8988T (cell line): Measurements from ENCODE around the gene CA6.
"Not testable (repeated sequence)": the region's sequence is repeated elsewhere in the genome, so short reads cannot be mapped to it uniquely, and the experiment has no call there.

Experiments
- DNase-seq: peaks from one replicate; pipeline ENCODE4 v3.0.0; 2011

Gene CA6

DNA sequence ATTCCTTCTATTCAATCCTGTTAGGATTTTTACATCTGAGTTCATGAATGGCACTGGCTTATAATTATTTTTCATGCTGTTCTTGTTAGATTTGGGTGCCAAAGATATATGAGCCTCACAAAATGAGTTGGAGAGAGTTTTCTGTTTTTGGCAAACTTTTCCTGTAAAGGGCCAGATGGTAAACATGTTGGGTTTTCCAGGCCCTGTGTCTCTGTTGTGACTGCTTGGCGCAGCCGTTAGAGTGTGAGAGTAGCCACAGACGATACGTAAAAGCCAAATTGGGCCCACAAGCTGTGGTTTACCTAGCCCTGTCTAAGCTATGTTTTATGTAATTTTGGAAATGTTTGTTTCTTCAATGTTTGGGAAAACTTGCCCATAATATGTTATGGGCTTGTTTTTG is 15.6 kb upstream of the CA6 start:
- no peak for DNase-seq

DNA sequence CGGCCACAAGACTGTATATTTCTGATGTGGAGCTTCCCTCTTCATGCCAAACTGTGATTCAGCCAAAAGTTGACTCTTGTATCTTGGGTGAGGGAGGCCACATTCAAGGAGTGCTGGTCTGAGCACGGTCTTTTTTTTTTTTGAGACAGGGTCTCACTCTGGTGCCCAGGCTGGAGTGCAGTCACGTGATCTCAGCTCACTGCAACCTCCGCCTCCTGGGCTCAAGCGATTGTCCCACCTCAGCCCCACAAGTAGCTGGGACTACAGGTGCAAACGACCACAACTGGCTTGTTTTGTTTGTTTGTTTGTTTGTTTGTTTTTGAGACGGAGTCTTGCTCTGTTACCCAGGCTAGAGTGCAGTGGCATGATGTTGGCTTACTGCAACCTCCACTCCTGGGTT is 8.6 kb upstream of the CA6 start:
- DNase-seq: not testable (repeated sequence)

- no peak for DNase-seq
These were observed 8.0 kb upstream of the CA6 start for GRCh38 chr1:8937701-8938100.

DNA sequence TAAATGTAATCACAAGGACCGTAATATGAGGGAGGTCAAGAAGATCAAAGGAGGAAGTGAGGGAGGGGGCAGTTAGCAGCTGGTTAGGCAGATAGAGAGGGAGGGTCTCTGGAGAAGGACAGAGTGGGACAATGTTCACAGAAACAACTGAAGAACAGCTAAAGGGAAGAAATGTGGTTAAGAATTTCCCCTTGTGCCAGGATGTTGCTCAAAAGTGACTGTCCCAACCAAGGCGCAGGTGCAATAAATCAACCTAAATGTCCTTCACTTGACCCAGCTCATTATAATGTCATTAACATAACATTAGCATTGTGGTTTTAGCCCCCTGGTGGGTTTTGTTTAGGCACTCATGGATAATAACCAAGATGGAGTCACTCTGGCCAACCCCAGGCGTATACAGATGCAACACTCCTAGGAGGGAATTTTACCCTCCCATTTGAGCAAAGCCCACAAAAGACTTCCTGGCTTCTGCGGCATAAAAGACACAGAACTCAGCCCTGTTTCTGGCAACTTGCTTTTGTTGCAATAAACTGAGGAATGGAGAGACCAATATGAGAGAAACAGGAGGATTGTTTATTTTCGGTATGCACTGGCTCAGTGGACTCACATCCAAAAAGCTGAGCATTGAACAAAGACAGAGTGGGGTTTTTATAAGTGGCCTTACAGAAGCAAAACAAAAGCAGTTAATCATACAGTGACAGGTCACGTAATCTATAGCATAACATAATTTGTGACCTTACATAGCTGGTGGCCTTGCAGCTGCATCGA is 7.3 kb upstream of the CA6 start:
- no peak for DNase-seq

DNA sequence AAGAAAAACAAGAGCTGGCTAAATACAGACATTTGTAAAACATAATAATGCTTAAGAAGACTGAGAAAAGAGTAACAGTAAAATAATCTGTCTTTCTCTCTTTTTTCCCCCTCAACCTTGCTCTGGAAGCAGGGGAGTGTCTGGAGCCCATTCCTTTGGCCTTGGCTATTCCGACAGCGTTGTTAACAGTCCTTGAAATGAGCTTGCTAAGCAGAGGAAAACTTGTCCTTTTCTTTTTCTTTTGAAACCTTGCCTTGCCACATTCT is 6.7 kb upstream of the CA6 start:
- DNase-seq: no peak

- DNase-seq: no peak
These were observed 6.2 kb upstream of the CA6 start for GRCh38 chr1:8939362-8939995.

GRCh38 chr1:8941906-8942305 is 3.8 kb upstream of the CA6 start:
- no peak for DNase-seq

DNA sequence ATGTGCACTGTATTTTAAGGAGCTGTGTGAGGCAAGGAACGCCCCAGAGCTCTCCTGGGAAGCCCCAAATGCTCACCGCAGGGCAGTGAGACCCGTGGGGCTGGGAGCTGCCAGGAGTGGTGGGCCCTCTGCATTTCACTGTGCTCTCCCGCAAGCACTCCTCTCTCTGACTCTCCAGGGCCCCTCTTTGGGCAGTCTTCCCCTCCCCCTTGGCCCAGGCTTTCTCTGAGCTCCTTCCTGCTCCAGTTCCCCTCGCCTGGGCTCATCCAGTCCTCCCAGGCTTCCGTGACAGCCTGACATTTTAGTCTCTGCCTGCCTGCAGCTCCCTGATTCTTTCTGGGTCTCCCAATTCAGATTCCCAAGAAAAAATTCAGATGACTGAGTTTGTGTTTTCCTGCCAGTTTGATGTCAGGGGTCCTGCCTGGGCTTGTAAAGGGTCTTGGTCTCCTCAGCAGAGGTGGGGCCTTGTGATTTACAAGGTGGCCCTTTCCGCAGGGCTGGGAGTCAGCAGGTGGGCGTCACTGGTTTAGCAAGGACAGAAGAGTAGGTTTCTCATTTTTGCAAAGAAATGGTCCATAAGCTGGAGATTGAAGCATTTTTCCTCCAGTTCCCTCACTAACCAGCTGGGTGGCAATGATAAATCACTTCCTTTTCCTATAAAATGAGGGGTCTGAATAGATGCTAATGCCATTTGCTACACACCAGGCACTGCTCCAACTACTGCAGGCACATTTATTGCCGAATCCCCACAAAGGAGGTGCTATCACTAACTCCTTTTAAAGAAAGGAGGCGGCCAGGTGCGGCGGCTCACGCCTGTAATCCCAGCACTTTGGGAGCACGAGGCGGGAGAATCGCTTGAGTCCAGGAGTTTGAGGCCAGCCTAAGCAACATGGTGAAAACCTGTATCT is 1.9 kb upstream of the CA6 start:
- DNase-seq: no peak

- DNase-seq: no peak
These were observed 1.5 kb downstream of the CA6 start for GRCh38 chr1:8947127-8947691.

DNA sequence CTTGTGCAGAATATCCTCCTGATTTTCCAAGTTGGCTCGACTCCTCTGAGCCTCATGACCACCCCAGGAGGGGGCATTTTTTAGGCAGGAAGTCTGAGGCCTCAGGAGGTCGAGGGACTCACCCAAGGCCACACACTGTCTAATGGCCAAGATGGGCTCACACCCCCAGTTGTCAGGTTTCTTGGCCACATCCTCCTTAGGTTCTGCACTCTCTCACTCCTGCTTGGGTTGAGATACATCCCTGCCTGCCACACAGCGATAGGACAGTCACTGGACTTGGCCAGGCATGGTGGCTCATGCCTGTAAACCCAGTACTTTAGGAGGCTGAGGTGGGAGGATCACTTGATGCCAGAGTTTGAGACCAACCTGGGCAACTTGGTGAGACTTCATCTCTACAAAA is 4.6 kb downstream of the CA6 start:
- DNase-seq: no peak

DNA sequence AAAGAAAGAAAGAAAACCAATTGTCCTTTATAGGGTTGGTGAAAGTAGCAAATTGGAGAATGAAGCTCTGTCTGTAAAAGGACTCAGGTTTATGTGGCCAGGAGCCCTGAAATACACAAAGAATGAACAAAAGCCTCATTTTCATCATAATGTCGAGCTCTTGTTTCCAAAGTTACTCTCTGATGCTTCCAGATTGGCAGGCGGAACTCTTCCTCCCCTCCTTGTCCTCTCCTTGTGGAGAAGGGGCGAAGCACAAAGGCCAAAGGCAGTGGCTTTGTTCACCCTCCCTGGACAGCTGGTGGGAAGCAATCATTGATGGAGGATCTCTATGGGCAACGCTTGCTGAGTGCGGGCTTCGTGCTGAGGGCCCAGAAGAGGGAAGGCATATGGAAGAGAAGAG is 5.6 kb downstream of the CA6 start:
- DNase-seq: no peak

DNA sequence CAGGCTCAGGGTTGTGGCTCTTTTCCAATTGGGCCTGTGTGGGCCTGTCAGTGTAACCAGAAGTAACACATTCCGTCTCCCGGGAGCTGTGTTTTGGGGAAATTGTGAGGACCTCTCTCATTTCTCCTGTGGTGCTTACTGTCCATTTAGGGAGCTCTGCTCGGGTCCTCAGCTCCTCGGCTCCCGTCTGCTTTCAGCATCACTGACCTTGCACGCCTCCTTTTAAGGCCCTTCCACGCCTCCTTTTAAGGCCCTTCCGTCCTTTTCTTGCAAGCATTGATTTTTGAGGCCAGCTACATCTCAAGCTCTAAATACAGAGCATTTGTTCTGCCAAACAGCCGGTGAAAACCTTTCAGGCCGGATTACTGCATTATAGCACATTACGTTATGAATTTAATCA is 9.7 kb downstream of the CA6 start:
- DNase-seq: no peak

- DNase-seq: no peak
These were observed 11.0 kb downstream of the CA6 start for GRCh38 chr1:8956461-8957349.

- peak; percentile 69 for DNase-seq
These were observed 17.3 kb downstream of the CA6 start for GRCh38 chr1:8962812-8963530.

- DNase-seq: no peak
These were observed 18.3 kb downstream of the CA6 start for GRCh38 chr1:8963963-8964362.

DNA sequence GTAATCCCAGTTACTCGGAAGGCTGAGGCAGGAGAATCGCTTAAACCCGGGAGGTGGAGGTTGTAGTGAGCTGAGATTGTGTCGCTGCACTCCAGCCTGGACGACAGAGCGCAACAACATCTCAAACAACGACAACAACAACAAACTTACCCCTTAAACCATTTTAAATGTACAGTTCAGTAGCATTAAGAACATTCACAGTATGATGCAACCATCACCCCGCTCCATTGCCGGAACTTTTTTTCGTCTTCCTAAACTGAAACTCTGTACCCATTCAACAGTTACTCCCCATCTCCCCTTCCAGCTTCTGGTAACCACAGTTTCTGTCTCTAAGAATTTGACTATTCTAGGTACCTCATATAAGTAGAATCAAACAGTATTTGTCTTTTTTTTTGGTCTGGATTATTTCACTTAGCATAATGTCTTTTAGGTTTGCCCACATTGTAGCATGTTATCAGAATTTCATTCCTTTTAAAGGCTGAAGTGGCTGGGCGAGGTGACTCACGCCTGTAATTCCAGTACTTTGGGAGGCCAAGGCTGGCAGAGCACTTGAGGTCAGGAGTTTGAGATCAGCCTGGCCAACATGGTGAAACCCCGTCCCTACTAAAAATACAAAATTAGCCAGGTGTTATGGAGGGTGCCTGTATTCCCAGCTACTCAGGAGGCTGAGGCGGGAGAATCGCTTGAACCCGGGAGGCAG is 19.6 kb downstream of the CA6 start:
- DNase-seq: no peak

- no peak for DNase-seq
These were observed 20.9 kb downstream of the CA6 start for GRCh38 chr1:8966606-8967005.

DNA sequence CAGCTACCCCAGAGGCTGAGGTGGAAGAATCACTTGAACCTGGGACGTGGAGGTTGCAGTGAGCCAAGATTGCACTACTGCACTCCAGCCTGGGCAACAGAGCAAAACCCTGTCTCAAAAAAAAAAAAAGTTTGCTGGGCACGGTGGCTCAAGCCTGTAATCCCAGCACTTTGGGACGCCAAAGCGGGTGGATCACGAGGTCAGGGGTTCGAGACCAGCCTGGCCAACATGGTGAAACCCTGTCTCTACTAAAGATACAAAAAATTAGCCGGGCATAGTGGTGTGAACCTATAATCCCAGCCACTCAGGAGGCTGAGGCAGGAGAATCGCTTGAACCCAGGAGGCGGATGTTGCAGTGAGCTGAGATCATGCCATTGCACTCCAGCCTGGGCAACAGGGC is 23.2 kb downstream of the CA6 start:
- not testable (repeated sequence) for DNase-seq

DNA sequence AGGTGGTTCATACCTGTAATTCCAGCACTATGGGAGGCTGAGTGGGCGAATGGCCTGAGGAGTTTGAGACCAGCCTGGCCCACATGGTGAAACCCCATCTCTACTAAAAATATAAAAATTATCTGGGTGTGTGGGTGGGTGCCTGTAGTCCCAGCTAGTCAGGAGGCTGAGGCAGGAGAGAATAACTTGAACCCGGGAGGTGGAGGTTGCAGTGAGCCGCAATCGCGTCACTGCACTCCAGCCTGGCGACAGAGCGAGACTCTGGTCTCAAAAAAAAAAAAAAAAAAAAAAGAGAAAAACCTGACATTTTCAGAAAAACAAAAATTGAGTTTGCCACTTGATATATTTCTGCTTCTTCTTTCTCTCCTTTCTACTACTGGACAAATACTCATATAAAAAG is 24.3 kb downstream of the CA6 start:
- DNase-seq: no peak

DNA sequence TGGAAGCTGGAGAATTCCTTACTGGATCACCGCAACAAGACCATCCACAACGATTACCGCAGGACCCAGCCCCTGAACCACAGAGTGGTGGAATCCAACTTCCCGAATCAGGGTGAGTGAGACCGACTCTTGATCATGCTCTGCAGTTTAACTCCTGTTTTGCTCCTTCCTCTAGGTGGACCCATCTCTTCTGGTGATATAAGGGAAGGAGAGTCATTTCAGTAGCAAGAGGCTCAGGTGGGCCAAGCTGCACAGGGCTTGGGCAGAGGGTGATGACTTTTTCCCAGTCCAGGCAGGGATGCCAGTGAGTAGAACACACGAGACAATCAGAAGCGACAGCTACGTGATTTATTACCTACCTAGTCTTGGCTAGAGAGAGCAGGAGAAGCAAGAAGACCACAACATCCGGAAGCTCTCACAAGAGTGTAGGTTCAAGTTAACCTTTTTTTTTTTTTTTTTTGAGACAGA is 25.2 kb downstream of the CA6 start:
- DNase-seq: no peak

DNA sequence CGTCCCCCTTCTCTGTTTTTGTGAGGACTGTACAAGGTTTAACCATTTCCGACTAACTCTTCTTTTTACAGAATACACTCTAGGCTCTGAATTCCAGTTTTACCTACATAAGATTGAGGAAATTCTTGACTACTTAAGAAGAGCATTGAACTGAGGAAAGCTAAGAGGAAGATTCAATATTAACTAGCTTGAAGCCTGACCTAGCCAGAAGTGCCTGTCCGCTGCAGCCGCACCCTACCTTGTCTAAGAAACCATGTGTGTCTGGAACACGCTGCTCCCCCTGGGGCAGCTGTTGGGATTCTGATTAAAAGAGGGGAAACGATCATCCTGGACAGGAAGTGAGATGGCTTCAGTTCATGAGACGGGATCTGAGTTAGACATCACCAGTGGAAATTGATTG is 28.9 kb downstream of the CA6 start:
- DNase-seq: no peak
